ENCODE data around the gene ALKBH6.
A peak's percentile ranks its signal among the peaks of the same experiment; 100 is the strongest.

Gene ALKBH6

GRCh38 chr19:36054733-36055686 lies 41.0 kb upstream of the ALKBH6 start, which contains the start of gene WDR62 (continued):
- TF ChIP-seq ZNF449 (tag by site-specific recombination; IDR thresholded peaks at IDR 0.05): peak; percentile 23; the same call in 1 of the 2 replicates
- TF ChIP-seq HOXA7 (CRISPR knock-in tag; IDR thresholded peaks at IDR 0.05; ENCODE audit: borderline replicate concordance): no peak; the same call in 1 of the 2 replicates
- TF ChIP-seq ZBTB17 (tag by site-specific recombination; IDR thresholded peaks at IDR 0.05): no peak; the same call in 1 of the 2 replicates
- TF ChIP-seq ZNF639 (tag by site-specific recombination; IDR thresholded peaks at IDR 0.05): no peak
- TF ChIP-seq ZNF335 (tag by site-specific recombination; conservative IDR thresholded peaks at IDR 0.05): peak; percentile 92
- TF ChIP-seq ZNF23 (tag by site-specific recombination; IDR thresholded peaks at IDR 0.05; ENCODE audit: borderline replicate concordance): no peak
- no peak for TF ChIP-seq ZNF174 (tag by site-specific recombination; IDR thresholded peaks at IDR 0.05)
- peak; percentile 97 for TF ChIP-seq ZSCAN5A (tag by site-specific recombination; IDR thresholded peaks at IDR 0.05)
- peak; percentile 56; the same call in 1 of the 2 replicates for TF ChIP-seq ZNF24 (tag by site-specific recombination; IDR thresholded peaks at IDR 0.05)
- no peak for TF ChIP-seq ZNF658 (tag by site-specific recombination; IDR thresholded peaks at IDR 0.05)
- no peak for TF ChIP-seq SCRT2 (tag by site-specific recombination; IDR thresholded peaks at IDR 0.05)
- TF ChIP-seq ZSCAN16 (tag by site-specific recombination; IDR thresholded peaks at IDR 0.05): peak; percentile 56; the same call in 1 of the 2 replicates
- peak; percentile 71; the same call in 1 of the 2 replicates for TF ChIP-seq ZSCAN18 (tag by site-specific recombination; IDR thresholded peaks at IDR 0.05)
- peak; percentile 85 for TF ChIP-seq ZNF692 (tag by site-specific recombination; IDR thresholded peaks at IDR 0.05)
- TF ChIP-seq ZEB2 (tag by site-specific recombination; IDR thresholded peaks at IDR 0.05): peak; percentile 73
- peak; percentile 77 for TF ChIP-seq ZBTB20 (tag by site-specific recombination; IDR thresholded peaks at IDR 0.05)
- no peak for TF ChIP-seq ZNF513 (tag by site-specific recombination; IDR thresholded peaks at IDR 0.05)
- peak; percentile 35; the same call in 1 of the 2 replicates for TF ChIP-seq ZNF843 (tag by site-specific recombination; IDR thresholded peaks at IDR 0.05)
- TF ChIP-seq KLF10 (tag by site-specific recombination; IDR thresholded peaks at IDR 0.05): peak; percentile 48
- peak; percentile 74 for TF ChIP-seq ZFHX2 (tag by site-specific recombination; conservative IDR thresholded peaks at IDR 0.05)
- peak; percentile 86; the same call in 1 of the 2 replicates for TF ChIP-seq INSM2 (tag by site-specific recombination; IDR thresholded peaks at IDR 0.05)
- no peak; the same call in 1 of the 2 replicates for TF ChIP-seq ZNF121 (tag by site-specific recombination; IDR thresholded peaks at IDR 0.05)
- TF ChIP-seq ZFP3 (tag by site-specific recombination; IDR thresholded peaks at IDR 0.05; ENCODE audit: low read depth): 0 out of 2 replicates have a peak, but pooled peaks have one; percentile 16
- peak; percentile 58; the same call in 1 of the 2 replicates for TF ChIP-seq ZNF148 (tag by site-specific recombination; IDR thresholded peaks at IDR 0.05; ENCODE audit: borderline replicate concordance)
- no peak for TF ChIP-seq TCF7L2 (IDR thresholded peaks at IDR 0.05; ENCODE audit: borderline replicate concordance, low read depth, low read length)

Data from HEK293 (cell line).